Right renal pelvis (tissue), 4 donors: ENCODE results near the gene PHRF1. TPM values are rescaled to one million over a fixed set of nuclear protein-coding genes. Genes with fewer than 3 reads are reported as not detected.

Source experiments
- DNase-seq, 4 donors: peaks; one replicate each; pipeline ENCODE4 v3.0.0-alpha.2; 2013; ENCODE audit warnings: low read depth in 4 of 4, low spot score in 3 of 4, missing footprints in 1 of 4
- polyA plus RNA-seq, 4 donors: library from polyadenylated mRNA; unstranded; fragments of 120-200 nt; gene quantifications; one replicate each; pipeline ENCODE4 v1.2.1, GENCODE V29; 2013; ENCODE audit not compliant: insufficient read length in 4 of 4

PHRF1 gene
- polyA plus RNA-seq, 4 donors: 21.1 to 27.4 (median 21.9) TPM

- no peak for DNase-seq
These were observed 20.2 kb upstream of the PHRF1 start for GRCh38 chr11:555780-556661.

- DNase-seq: no peak
These were observed 19.5 kb upstream of the PHRF1 start for GRCh38 chr11:556662-557256.

- no peak for DNase-seq
These were observed 18.7 kb upstream of the PHRF1 start for GRCh38 chr11:557328-558132.

GRCh38 chr11:558503-558902, 17.8 kb upstream of the PHRF1 start:
- no peak for DNase-seq

GRCh38 chr11:559020-559620, 17.1 kb upstream of the PHRF1 start:
- no peak for DNase-seq

GRCh38 chr11:559712-560304, 16.5 kb upstream of the PHRF1 start:
- DNase-seq: no peak

GRCh38 chr11:560305-561147, 15.7 kb upstream of the PHRF1 start, which contains the start of the genes LMNTD2 and RASSF7:
Gene LMNTD2, minus strand, starts transcription at chr11:560738. Its CDS starts 22 bp downstream, at chr11:560716.
Gene RASSF7, plus strand, starts transcription at chr11:560970. Its CDS starts 799 bp downstream, at chr11:561769.
- peak in 2 of 4 donors; percentile 78 to 79 for DNase-seq

GRCh38 chr11:561148-562003, 14.9 kb upstream of the PHRF1 start:
- DNase-seq: peak in 2 of 4 donors; percentile 73 to 80

GRCh38 chr11:562046-562645, 14.1 kb upstream of the PHRF1 start:
- DNase-seq: no peak

- DNase-seq: no peak
These were observed 13.0 kb upstream of the PHRF1 start for GRCh38 chr11:563066-563811.

- no peak for DNase-seq
These were observed 12.3 kb upstream of the PHRF1 start for GRCh38 chr11:563812-564578.

- no peak for DNase-seq
These were observed 10.3 kb upstream of the PHRF1 start for GRCh38 chr11:565921-566509.

- no peak for DNase-seq
These were observed 9.2 kb upstream of the PHRF1 start for GRCh38 chr11:567011-567628.

- no peak for DNase-seq
These were observed 8.5 kb upstream of the PHRF1 start for GRCh38 chr11:567629-568292.
